Globus pallidus (tissue), 1 donor: ENCODE measurements around the gene IFITM5.

ENCODE experiments used
- DNase-seq: peaks from one replicate; pipeline ENCODE4 v3.0.0-alpha.2; 2015; ENCODE audit warnings: low spot score

Gene IFITM5

DNA sequence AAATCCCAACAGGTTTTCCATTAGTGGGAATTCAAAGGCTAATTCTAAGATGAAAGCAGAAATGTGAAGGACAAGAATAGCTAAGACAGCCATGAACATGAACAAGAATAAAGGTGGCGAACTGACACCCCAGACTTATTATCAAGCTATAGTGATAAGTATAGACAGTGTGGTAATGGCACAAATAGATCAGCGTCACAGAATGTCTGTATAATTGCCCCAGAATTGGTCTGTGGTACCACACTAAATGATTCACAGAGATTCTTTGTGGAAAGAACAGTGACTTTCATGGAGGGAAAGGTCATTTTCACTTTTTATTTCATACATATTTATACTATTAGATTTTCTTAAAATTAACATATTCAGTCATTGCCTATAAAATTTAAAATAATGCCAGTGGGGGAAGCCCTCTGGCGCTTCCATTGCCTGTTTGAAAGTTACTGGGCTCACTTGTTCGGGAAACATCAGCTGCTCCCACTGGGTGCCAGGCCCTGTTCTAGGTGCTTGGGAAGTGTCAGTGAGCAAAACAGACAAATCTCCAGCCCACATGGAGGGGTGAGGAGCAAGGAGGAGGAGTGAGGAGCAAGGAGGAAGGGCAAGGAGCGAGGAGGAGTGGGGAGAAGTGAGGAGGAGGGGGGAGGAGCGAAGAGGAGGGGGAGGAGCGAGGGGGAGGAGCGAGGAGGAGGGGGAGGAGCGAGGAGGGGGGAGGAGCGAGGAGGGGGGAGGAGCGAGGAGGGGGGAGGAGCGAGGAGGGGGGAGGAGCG, 32.5 kb downstream of the IFITM5 start:
- no peak for DNase-seq

DNA sequence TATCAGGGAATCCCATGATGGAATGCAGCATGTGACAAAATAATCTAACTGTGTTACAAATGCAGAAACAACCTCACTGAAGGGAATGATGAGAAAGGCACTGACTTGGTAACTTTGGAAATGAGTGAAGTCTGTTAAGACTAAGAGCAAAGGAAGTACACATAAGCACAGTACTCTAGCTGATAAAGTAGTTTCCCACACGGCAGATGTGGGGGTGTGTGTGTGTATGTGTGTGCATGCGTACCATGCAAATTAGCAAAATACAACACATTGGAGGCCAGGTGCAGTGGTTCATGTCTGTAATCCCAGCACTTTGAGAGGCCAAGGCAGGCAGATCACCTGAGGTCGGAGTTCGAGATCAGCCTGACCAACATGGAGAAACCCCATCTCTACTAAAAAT, 37.7 kb downstream of the IFITM5 start:
- no peak for DNase-seq

DNA sequence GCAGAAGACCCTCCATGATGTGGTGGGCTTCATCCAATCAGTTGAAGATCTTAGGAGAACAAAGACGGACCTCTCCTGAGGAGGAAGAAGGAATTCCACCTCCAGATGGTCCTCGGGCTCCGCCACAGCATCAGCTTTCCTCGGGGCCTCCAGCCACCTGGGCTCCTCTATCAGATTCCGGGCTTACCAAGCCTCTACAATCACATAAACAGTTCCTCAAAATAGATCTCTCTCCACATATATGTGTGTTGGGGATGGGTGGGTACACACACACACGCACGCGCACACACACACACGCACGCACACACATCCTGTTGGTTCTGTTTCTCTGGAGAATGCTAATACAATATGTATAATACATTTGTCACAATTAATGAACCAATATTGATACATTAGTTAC, 39.9 kb downstream of the IFITM5 start:
- no peak for DNase-seq

DNA sequence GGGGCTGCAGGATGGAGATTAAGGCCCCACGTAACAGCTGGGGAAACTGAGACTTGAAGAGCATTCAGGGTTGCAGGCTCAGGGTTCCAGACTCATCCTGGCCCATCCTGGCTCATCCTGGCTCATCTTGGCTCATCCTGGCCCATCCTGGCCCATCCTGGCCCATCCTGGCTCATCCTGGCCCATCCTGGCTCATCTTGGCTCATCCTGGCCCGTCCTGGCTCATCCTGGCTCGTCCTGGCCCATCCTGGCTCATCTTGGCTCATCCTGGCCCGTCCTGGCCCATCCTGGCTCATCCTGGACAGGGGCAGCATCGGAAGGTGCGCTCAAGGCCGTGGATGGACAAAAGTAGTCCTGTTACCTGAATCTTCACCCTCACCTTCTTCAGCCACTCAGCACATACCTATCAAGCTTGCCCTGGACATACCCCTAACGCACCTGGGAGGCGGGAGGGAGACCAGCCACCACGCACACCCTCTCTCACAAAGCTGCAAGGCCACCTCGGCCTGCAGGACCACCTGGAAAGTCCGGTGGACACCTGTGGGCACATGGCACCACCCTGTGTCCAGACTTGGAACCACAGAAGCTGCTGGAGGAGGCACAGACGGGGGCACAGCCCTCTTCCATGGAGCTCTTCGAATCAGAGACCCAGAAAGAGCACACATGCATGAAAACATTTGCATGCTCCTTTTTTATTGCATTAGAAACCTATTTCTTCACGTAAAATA, 41.4 kb downstream of the IFITM5 start:
- no peak for DNase-seq

DNA sequence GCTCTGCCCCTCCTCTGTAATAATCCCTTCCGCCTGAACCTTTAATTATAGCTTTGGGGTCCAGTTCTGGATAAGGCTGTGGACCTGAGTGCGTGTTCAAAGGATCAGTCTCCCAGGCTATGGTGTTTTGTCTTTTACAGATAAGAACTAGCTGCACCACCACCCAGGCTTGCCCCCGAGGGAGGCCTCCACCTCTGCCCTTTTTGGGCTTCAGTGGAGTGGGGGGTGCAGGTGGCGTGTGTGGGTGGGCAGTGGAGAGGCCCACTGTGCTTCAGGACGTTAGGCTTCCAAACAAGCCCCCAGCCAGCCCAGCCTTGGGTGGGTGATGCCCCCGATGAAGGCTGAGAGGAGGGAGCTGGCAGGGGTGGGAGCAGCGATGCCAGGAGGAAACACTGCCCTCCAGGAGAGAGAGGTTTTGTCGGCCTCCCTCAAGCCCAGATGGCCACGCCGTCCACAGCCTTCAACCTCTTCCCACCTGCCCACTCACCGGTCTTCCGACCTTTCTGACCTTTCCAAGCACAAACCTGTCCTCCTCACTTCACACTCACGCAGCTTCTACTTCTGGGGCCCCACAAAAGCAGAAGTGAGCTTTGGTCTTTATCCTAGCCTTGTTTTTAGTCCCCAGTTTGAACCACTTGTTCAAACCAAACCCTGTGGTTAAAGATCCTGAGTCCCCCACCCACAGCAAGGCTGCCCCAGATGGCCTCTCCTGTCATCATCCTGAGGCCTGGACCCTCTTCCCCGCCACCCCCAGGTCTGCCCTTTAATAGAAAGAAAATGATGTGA, 42.2 kb downstream of the IFITM5 start:
- no peak for DNase-seq

DNA sequence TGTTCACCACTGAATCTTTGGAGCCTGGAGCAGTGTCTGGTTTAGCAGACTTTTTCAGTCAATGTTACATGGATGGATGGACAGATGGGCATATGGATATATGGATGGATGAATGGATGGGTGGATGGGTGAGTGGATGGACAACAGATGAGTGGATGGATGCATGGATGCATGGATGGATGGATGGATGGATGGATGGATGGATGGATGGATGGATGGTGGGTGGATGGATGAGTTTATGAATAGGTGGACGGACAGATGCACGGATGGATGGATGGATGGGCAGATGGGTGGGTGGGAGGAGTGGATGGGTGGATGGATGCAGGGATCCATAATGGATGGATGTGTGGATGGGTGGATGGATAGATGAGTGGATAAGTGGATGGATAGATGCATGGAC, 43.5 kb downstream of the IFITM5 start:
- DNase-seq = no peak

DNA sequence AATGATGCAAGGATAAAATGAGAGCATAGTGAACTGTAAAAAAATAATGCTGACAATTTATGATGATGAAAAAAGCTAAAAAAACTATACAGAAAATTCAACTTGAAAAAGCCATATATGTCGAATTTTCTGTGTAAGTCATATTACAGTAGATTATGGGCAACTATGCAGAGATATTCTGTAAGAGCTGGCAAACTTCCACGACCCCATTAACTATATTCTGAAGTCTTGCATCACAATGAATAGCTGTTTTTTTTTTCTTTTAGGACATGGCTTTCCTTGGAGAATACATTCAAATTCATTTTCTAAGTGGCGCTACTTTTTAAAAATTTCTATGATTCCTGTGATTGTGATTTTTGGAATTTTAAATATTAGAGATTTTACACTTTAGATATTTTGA, 44.1 kb downstream of the IFITM5 start:
- DNase-seq = no peak

DNA sequence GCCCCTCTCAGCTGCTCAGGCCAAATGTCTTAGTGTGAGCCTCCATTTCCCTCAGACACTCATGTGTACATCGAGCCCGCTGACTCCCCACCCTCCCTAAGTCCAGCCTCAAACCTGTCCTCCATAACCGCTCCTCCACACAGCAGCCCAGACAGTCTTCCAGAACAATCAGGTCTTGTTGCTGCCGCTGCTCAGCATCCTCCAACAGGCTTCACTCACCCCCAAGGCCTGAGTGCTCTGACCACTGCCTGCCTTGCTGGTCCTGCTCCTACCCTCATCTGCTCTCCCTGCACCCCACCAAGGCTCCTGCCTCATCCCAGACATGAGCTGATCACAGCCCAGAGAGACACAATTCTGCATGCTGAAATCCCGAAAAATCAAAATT, 45.4 kb downstream of the IFITM5 start:
- no peak for DNase-seq

DNA sequence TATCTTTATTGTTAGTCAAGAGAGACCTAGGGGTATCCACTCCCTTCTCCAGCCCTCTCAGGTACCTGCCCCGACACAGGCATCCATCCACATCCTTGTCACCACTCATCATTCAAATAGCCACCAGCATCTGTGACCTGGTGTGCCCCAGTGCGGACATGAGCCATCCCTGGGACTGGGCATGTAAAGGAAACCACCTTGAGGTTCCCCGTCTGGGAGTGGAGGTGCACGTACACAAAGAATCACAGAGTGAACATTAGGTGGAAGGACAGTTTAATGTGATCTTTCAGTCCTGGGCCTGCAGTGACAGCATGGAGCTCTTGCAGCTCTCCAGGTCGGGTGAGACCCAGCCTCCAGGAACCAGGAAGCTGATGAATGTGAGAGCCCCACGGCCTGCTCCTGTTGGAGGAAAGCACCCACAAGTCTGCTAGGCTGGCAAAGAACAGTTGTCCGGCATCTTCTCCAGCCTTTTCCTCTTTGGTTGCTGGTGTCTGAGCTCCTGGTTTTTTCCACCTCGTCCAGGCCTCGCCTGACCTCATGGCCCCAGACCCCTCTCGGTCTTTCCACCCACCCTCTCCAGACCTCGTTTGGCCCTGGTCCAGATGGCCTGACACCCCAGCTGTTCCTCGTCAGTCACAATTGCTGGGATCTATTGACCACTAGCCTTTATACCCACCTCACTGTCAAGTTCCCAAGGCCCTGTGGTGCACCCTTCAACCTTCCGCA, 46.0 kb downstream of the IFITM5 start:
- DNase-seq = no peak

DNA sequence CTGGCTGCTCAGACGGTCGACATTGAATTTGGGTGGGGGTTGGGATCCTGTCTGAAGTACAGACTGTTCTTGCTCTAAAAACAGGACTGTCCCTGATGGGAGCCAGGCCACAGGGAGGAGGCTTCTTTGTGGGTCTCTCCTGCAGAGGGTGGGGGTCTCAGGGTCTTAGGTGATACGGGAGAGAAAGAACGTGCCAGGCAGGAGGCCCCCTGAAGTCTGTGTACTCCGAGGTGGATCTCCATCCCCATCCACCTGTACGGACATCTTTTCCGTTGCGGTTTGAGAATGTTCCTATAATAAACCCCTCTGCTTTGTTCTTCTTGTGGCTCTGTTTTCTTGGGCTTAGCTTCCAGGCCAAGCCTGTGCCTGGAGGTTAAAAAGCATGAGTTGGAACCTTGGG, 46.7 kb downstream of the IFITM5 start:
- DNase-seq = no peak

DNA sequence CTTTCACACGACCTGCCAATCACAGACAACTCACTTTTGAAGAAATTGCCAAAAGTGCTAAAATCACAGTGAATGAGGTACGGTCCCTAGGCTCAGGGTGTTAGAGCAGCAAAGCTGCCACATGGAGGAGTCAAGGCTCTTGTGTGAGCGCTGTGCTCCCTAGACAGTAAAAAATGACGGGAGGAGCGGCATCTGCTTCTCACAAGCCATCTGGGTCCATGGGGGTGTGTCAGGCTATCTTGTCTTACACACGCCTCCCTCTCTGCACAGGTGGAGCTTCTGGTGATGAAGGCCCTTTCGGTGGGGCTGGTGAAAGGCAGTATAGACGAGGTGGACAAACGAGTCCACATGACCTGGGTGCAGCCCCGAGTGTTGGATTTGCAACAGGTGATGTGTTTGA, 47.8 kb downstream of the IFITM5 start:
- DNase-seq = no peak

DNA sequence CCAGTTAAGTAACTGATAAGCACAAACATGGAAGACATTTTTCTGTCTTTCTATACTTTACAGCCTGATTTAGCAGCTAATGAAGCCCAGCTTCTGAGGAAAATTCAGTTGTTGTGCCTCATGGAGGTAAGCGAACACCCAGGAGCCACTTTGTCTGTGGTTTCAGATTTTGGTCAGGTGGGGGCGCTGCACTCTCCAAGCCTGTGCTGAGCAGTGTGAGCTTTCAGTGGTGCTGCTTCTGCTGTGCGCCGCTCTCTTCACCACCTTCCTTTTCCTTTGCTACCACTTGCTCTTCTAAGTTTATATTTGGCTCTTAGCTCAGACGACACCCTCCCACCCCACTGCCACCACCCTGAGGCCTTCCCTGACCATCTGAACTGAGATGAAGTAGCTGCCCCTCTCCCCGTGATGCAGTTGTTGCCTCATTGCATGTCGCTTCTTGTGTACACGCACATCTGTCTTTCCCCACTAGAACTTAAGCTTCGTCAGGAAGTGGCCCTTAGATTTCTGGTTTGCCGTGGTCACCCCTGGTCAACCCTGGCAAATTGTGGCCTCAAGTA, 48.5 kb downstream of the IFITM5 start:
- no peak for DNase-seq

DNA sequence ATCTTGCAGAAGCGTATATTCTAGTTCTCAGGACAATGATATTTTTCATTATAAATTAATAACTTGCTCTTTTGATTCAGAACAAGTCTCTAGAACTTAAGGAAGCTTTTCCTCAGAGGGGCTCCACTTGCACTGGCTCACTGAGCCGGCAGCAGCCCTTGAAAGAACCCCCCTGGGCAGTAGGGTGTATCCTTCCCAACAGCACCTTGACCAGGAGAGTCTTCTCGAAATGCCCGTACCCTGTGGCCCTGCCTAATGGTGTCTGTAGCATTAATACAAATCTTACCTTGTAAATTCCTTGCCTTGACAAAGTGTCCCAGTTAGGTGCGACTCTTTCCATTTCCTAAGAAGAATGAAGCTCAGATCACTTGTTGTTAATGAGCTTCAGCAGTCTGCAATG, 49.1 kb downstream of the IFITM5 start:
- DNase-seq = no peak

DNA sequence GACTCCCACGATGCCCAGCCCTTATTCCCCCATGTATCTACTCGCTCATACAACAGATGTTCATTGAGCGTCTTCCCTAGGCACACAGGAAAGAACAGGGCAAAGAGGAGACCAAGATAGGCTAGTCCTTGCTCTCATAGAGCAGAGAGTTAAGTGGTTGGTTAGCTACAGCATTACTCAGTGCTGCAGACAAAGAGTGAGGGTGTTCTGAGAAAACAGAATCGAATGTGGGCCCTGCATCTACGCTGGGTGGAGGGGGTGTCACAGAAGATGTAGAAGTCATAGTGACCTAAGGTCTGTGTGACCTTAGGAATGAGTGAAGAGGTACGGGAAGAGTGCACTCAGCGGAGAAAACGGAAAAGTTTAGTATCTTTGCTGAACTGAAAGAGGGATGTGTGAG, 50.3 kb downstream of the IFITM5 start:
- DNase-seq = no peak
